ENCODE results near the gene IL1RAPL2. TPM values are rescaled to one million over a fixed set of nuclear protein-coding genes. Genes with fewer than 3 reads are reported as not detected.

Gene IL1RAPL2
- polyA plus RNA-seq, 1 of the 3 experiments (the other 2 are of a cell fraction), result 0.13 TPM

DNA sequence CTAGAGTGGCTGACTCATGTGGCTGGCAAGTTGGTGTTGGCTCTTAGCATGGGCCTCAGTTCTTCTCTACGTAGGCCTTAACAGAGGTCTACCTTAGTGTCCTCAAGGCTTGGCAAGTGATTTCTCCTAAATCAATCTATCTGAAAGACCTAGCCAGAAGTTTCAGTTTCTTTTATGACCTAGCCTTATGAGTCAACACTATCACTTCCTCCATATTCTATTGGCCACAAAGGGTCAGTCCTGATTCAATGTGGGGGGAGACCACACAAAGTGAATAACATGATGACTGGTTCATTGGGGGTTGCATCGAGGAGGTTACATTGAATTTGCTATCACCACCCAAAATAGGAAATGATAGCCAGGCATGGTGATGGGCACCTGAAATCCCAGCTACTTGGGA is 1250.5 kb downstream of the IL1RAPL2 start:
- TF ChIP-seq RAD21 (IDR thresholded peaks at IDR 0.05; ENCODE audit: low read length), result no peak
- no peak for TF ChIP-seq GABPA (IDR thresholded peaks at IDR 0.05; ENCODE audit: low read depth)
- no peak for TF ChIP-seq GATA2 (CRISPR knock-in tag; IDR thresholded peaks at IDR 0.05)
- no peak for TF ChIP-seq RFX5 (IDR thresholded peaks at IDR 0.05; ENCODE audit: low read length)
- no peak for TF ChIP-seq JUND (IDR thresholded peaks at IDR 0.05)
- no peak for TF ChIP-seq YY1 (IDR thresholded peaks at IDR 0.05; ENCODE audit: low read depth)
- TF ChIP-seq SMC3 (IDR thresholded peaks at IDR 0.05; ENCODE audit: low read depth, low read length), result no peak
- 7% methylated on average over 2 of the region's 2 CpGs for WGBS (ENCODE audit: low lambda C conversion rate)
- Histone ChIP-seq H3K27me3 (ENCODE audit: insufficient read depth) (peaks cover 20% of the 10 kb centered on the region), H4K20me1 (ENCODE audit: insufficient read depth) (no peaks in the 10 kb centered on the region), H3F3A (replicated peaks; ENCODE audit: insufficient read depth) (no peaks in the 10 kb centered on the region), H3K9me2 (no peaks in the 10 kb centered on the region), H3K9ac (no peak overlapping the region), H3K79me2 (ENCODE audit: insufficient read depth) (no peaks in the 10 kb centered on the region), H3K36me3 (replicated peaks in 1 of 2; ENCODE audit: control insufficient read depth in 1 of 2, insufficient read depth in 2 of 2, low read length in 1 of 2) (no peaks in the 10 kb centered on the region), H3K4me2 (no peak overlapping the region), H2AFZ (ENCODE audit: low read depth) (no peak overlapping the region), H3K4me3 (ENCODE audit: low read depth in 2 of 2, low read length in 1 of 2) (no peak overlapping the region), H3K27ac (ENCODE audit: low read depth in 2 of 2, low read length in 1 of 2) (no peak overlapping the region), H3K4me1 (ENCODE audit: control insufficient read depth in 1 of 2, insufficient read depth in 2 of 2, low read depth in 1 of 2, low read length in 1 of 2) (no peaks in the 10 kb centered on the region), H3K9me3 (no peaks in the 10 kb centered on the region)
- CTCF ChIA-PET, result interaction anchor here (1.0 kb wide), 1 partner anchor 20 kb away, joined by 3 read pairs; no protein-coding TSS in a partner anchor
- no peak for DNase-seq
- POLR2A ChIA-PET, result no interaction called here

Small RNA genes lying within 50 kb of the gene (small RNA-seq; reads per million reads assigned to genes)
- 0 to 19.2 (median 0) reads per million in 7 experiments for gene RNU6-207P

Measured in SK-N-SH (cell line).